H9 (cell line): ENCODE measurements around the gene HOXA4. TPM values are rescaled to one million over a fixed set of nuclear protein-coding genes. Genes with fewer than 3 reads are reported as not detected.

Experiments used
- DNase-seq: peaks from one replicate; pipeline ENCODE4 v3.0.0-alpha.2; 2017
- H2AFZ ChIP-seq: one replicate; pipeline ENCODE4 v1.6.1; 2013; ENCODE audit warnings: mild to moderate bottlenecking, low read length, control low read depth, moderate library complexity
- H2AK5ac ChIP-seq: 2 replicates; pipeline ENCODE4 v1.6.1; 2013; ENCODE audit warnings: low read length, control low read depth, mixed read lengths; ENCODE audit not compliant: insufficient read length
- H2BK120ac ChIP-seq: one replicate; pipeline ENCODE4 v1.6.1; 2013; ENCODE audit warnings: low read depth, mild to moderate bottlenecking, low read length, control low read depth, inconsistent platforms; ENCODE audit not compliant: poor library complexity, severe bottlenecking
- H2BK12ac ChIP-seq: 2 replicates; pipeline ENCODE4 v1.6.1; 2013; ENCODE audit warnings: low read length, control low read depth, mixed read lengths, low read depth; ENCODE audit not compliant: insufficient read length
- H2BK15ac ChIP-seq: 2 replicates; pipeline ENCODE4 v1.6.1; 2013; ENCODE audit warnings: low read depth, low read length, control low read depth
- H2BK20ac ChIP-seq: one replicate; pipeline ENCODE4 v1.6.1; 2013; ENCODE audit warnings: low read depth, mild to moderate bottlenecking, low read length, control low read depth, inconsistent platforms; ENCODE audit not compliant: poor library complexity, severe bottlenecking
- H2BK5ac ChIP-seq: 2 replicates; pipeline ENCODE4 v1.6.1; 2013; ENCODE audit warnings: low read length, control low read depth, mixed read lengths; ENCODE audit not compliant: insufficient read length
- H3K14ac ChIP-seq: 2 replicates; pipeline ENCODE4 v1.6.1; 2013; ENCODE audit warnings: low read length, control low read depth; ENCODE audit not compliant: insufficient read depth
- H3K18ac ChIP-seq: 2 replicates; pipeline ENCODE4 v1.6.1; 2013; ENCODE audit warnings: low read depth, mild to moderate bottlenecking, mixed read lengths, low read length, control low read depth; ENCODE audit not compliant: insufficient read length
- H3K23ac ChIP-seq: 2 replicates; pipeline ENCODE4 v1.6.1; 2013; ENCODE audit warnings: low read length, control low read depth, mixed read lengths, low read depth; ENCODE audit not compliant: insufficient read length
- H3K23me2 ChIP-seq: 2 replicates; pipeline ENCODE4 v1.6.1; 2013; ENCODE audit warnings: low read depth, mild to moderate bottlenecking, mixed read lengths, low read length, control low read depth; ENCODE audit not compliant: insufficient read length, poor library complexity, severe bottlenecking
- H3K27ac ChIP-seq: 2 replicates; pipeline ENCODE4 v1.5.1; 2013; ENCODE audit warnings: low read length, control low read depth, mixed read lengths, low read depth; ENCODE audit not compliant: insufficient read length
- H3K27me3 ChIP-seq: 2 replicates; pipeline ENCODE4 v1.6.1; 2013; ENCODE audit warnings: low read length, control low read depth, inconsistent platforms; ENCODE audit not compliant: insufficient read depth
- H3K4ac ChIP-seq: 2 replicates; pipeline ENCODE4 v1.6.1; 2013; ENCODE audit warnings: low read depth, mild to moderate bottlenecking, control low read depth, inconsistent platforms, low read length, moderate library complexity
- H3K4me1 ChIP-seq: 2 replicates; pipeline ENCODE4 v1.6.1; 2013; ENCODE audit warnings: low read length, control low read depth, inconsistent platforms; ENCODE audit not compliant: insufficient read depth
- H3K4me2 ChIP-seq: 2 replicates; pipeline ENCODE4 v1.6.1; 2013; ENCODE audit warnings: low read length, control low read depth, mixed read lengths; ENCODE audit not compliant: insufficient read length, insufficient read depth
- H3K56ac ChIP-seq: 2 replicates; pipeline ENCODE4 v1.6.1; 2013; ENCODE audit warnings: low read depth, mild to moderate bottlenecking, mixed read lengths, low read length, control low read depth; ENCODE audit not compliant: insufficient read length
- H3K79me1 ChIP-seq: 2 replicates; pipeline ENCODE4 v1.6.1; 2013; ENCODE audit warnings: low read depth, mild to moderate bottlenecking, moderate library complexity, low read length, control low read depth, inconsistent platforms; ENCODE audit not compliant: insufficient read depth, poor library complexity, severe bottlenecking
- H3K79me2 ChIP-seq: 2 replicates; pipeline ENCODE4 v1.6.1; 2013; ENCODE audit warnings: low read length, control low read depth, inconsistent platforms; ENCODE audit not compliant: insufficient read depth
- H3K9ac ChIP-seq: 2 replicates; pipeline ENCODE4 v1.6.1; 2013; ENCODE audit warnings: low read length, control low read depth, mixed read lengths; ENCODE audit not compliant: insufficient read length; ENCODE audit errors: extremely low read depth
- H3K9me3 ChIP-seq: one replicate; pipeline ENCODE4 v1.6.1; 2013; ENCODE audit warnings: low read depth, low read length, inconsistent platforms; ENCODE audit not compliant: control insufficient read depth
- H3T11ph ChIP-seq: one replicate; pipeline ENCODE4 v1.6.1; 2013; ENCODE audit warnings: mild to moderate bottlenecking, low read length, control low read depth, inconsistent platforms
- H4K20me1 ChIP-seq: one replicate; pipeline ENCODE4 v1.6.1; 2013; ENCODE audit not compliant: control insufficient read depth, insufficient read length, insufficient read depth
- H4K5ac ChIP-seq: 2 replicates; pipeline ENCODE4 v1.6.1; 2013; ENCODE audit warnings: low read depth, mild to moderate bottlenecking, mixed read lengths, low read length, control low read depth; ENCODE audit not compliant: insufficient read length
- H4K8ac ChIP-seq: replicated peaks from 2 replicates; pipeline ENCODE4 v1.6.1; 2013; ENCODE audit warnings: low read length, control low read depth, mixed read lengths, low read depth; ENCODE audit not compliant: insufficient read length
- H4K91ac ChIP-seq: 2 replicates; pipeline ENCODE4 v1.6.1; 2013; ENCODE audit warnings: low read depth, mild to moderate bottlenecking, moderate library complexity, mixed read lengths, low read length, control low read depth; ENCODE audit not compliant: insufficient read length
- H3K27ac Mint-ChIP-seq, 3 experiments: 2 replicates in 2 of 3; 3 replicates in 1 of 3; pipeline ENCODE4 v1.8.0; 2020 to 2021; ENCODE audit warnings: mixed read lengths in 3 of 3, mild to moderate bottlenecking in 1 of 3, moderate library complexity in 1 of 3
- H3K27me3 Mint-ChIP-seq: 2 replicates; pipeline ENCODE4 v1.8.0; 2021; ENCODE audit warnings: low read depth, mild to moderate bottlenecking, moderate library complexity, mixed read lengths
- H3K36me3 Mint-ChIP-seq, 3 experiments: 2 replicates in 2 of 3; 3 replicates in 1 of 3; pipeline ENCODE4 v1.8.0; 2020 to 2021; ENCODE audit warnings: low read depth in 3 of 3, mixed read lengths in 3 of 3; ENCODE audit not compliant: insufficient read depth in 1 of 3
- H3K4me1 Mint-ChIP-seq, 2 experiments: 2 replicates each; pipeline ENCODE4 v1.8.0; 2020; ENCODE audit warnings: mixed read lengths in 2 of 2
- H3K4me3 Mint-ChIP-seq, 2 experiments: 2 replicates in 1 of 2; 3 replicates in 1 of 2; pipeline ENCODE4 v1.8.0; 2020 to 2021; ENCODE audit warnings: mild to moderate bottlenecking in 2 of 2, mixed read lengths in 2 of 2, moderate library complexity in 1 of 2
- H3K9me3 Mint-ChIP-seq, 2 experiments: 2 replicates in 1 of 2; 3 replicates in 1 of 2; pipeline ENCODE4 v1.8.0; 2020; ENCODE audit warnings: mild to moderate bottlenecking in 2 of 2, mixed read lengths in 2 of 2, moderate library complexity in 1 of 2
- CTCF ChIP-seq: fragments of 200-600 bp; sonication (generic); conservative IDR thresholded peaks from 3 replicates; pipeline ENCODE4 v1.8.0; 2021; ENCODE audit warnings: antibody characterized with exemption, mild to moderate bottlenecking
- WGBS: extraction: QIAGEN DNeasy Blood & Tissue Kit; methylation state at CpG from one replicate; pipeline ENCODE4 v1.1.7; 2013; ENCODE audit warnings: missing lambda C conversion rate, low lambda C conversion rate, mixed read lengths; ENCODE audit not compliant: insufficient read length; ENCODE audit errors: extremely low coverage; 5-methylcytosine and 5-hydroxymethylcytosine counted together
- total RNA-seq: library from RNA; stranded (reverse); gene quantifications from 2 replicates; pipeline ENCODE4 v1.2.1, GENCODE V29; 2021

The HOXA4 gene
- total RNA-seq, 1 experiment from 2014 or later = not detected

- peaks cover 0 to 6% of the 10 kb centered on the region in 2 experiments; a peak in 2 of 4 replicates for H3K4me1 Mint-ChIP-seq
- H3K27me3 Mint-ChIP-seq = peaks cover 98% of the 10 kb centered on the region
- Histone ChIP-seq H3K23me2 (no peaks in the 10 kb centered on the region), H2AK5ac (no peak overlapping the region), H3K56ac (no peak overlapping the region), H3K4me1 (no peaks in the 10 kb centered on the region), H3K27ac (no peak overlapping the region), H2BK15ac (no peak overlapping the region), H3K27me3 (peaks cover 97% of the 10 kb centered on the region), H2BK120ac (no peak overlapping the region), H3T11ph (no peak overlapping the region), H2BK20ac (no peak overlapping the region), H2BK5ac (no peak overlapping the region), H3K9ac (no peak overlapping the region), H3K79me2 (no peaks in the 10 kb centered on the region), H3K79me1 (no peaks in the 10 kb centered on the region), H4K5ac (no peak overlapping the region), H3K23ac (no peak overlapping the region), H3K9me3 (no peaks in the 10 kb centered on the region), H2BK12ac (no peak overlapping the region), H3K4ac (no peak overlapping the region), H3K4me2 (no peak overlapping the region), H4K8ac (no peak overlapping the region), H3K18ac (no peak overlapping the region), H3K14ac (no peak overlapping the region), H4K20me1 (no peaks in the 10 kb centered on the region), H4K91ac (no peak overlapping the region), H2AFZ (no peak overlapping the region)
- H3K9me3 Mint-ChIP-seq = peaks cover 6 to 23% of the 10 kb centered on the region in 2 experiments
- no peak overlapping the region for H3K27ac Mint-ChIP-seq
- H3K36me3 Mint-ChIP-seq = no peaks in the 10 kb centered on the region; a peak in 1 of 7 replicates
- no peak overlapping the region for H3K4me3 Mint-ChIP-seq
- no peak for TF ChIP-seq CTCF
- no CpG with 5 or more reads among the region's 8 CpGs for WGBS
- DNase-seq = peak; percentile 55
These were observed 40.7 kb upstream of the HOXA4 start for GRCh38 chr7:27171325-27171636.
